ENCODE data around the gene FKRP. TPM values are rescaled to one million over a fixed set of nuclear protein-coding genes. Genes with fewer than 3 reads are reported as not detected.

FKRP gene
- total and polyA plus RNA-seq, 2 of the 13 experiments (the other 11 are each of a cell fraction or from before 2014, with no cell fraction given) = 7.3 to 9.8 TPM

GRCh38 chr19:46785980-46786235 is 40.1 kb downstream of the FKRP start:
- CTCF ChIA-PET (ENCODE audit: low intra/inter-chr PET ratio, low total read pairs) = no interaction called here
- Histone ChIP-seq H2AFZ (ENCODE audit: low read length) (no peak overlapping the region), H3K9ac (ENCODE audit: insufficient read depth, low read depth, low read length) (peak overlapping the region; percentile 95), H3K4me3 (replicated peaks in 1 of 3; ENCODE audit: insufficient read depth in 1 of 3, low read depth in 2 of 3, low read length in 3 of 3) (peak overlapping the region; percentile 87 to 100 (median 98)), H3K79me2 (ENCODE audit: insufficient read depth, low read length) (peaks cover 63% of the 10 kb centered on the region), H3K4me2 (ENCODE audit: low read depth, low read length) (peak overlapping the region; percentile 99), H4K20me1 (ENCODE audit: insufficient read depth, low read length) (peaks cover 26% of the 10 kb centered on the region), H3K4me1 (ENCODE audit: insufficient read depth, low read length) (peaks cover 57% of the 10 kb centered on the region), H3K9me3 (ENCODE audit: low read length) (no peaks in the 10 kb centered on the region), H3K36me3 (replicated peaks in 1 of 2; ENCODE audit: control insufficient read depth in 1 of 2, insufficient read depth in 2 of 2, low read length in 2 of 2) (peaks cover 18 to 34% of the 10 kb centered on the region in 2 experiments), H3K27ac (ENCODE audit: extremely low read length, insufficient read depth, low read length) (peak overlapping the region; percentile 82), H3K27me3 (ENCODE audit: control insufficient read depth in 1 of 2, insufficient read depth in 2 of 2, low read length in 2 of 2) (no peaks in the 10 kb centered on the region; a peak in 1 of 5 replicates)
- POLR2A ChIA-PET = interaction anchor here (1.8 to 5.9 kb wide), 7 partner anchors 13 to 55 kb away, joined by 4 to 66 read pairs (median 14); no protein-coding TSS in a partner anchor
- DNase-seq (ENCODE audit: low spot score) (no peak), ATAC-seq (no peak), FAIRE-seq (no peak)
- BruUV-seq (replicated peaks) = no TSS peak
- WGBS (ENCODE audit: low lambda C conversion rate) = 23% methylated on average over 2 of the region's 4 CpGs
- in situ Hi-C loops (cut with HindIII; ENCODE audit: extremely low pct_ligation_motif_present, low pct_unique_long_range_greater_than_20kb) (no loop called here), intact Hi-C loops (cut with micrococcal nuclease; ENCODE audit: unreplicated experiment) (no loop called here)
- TF ChIP-seq SPEN (CRISPR knock-in tag; IDR thresholded peaks at IDR 0.05; ENCODE audit: low read depth) (peak; percentile 5; the same call in 1 of the 2 replicates), ZNF235 (CRISPR knock-in tag; IDR thresholded peaks at IDR 0.05; ENCODE audit: borderline replicate concordance) (no peak), ZNF337 (CRISPR knock-in tag; IDR thresholded peaks at IDR 0.05; ENCODE audit: borderline replicate concordance, low read depth) (no peak)
- TF ChIP-seq, protein P1, sequence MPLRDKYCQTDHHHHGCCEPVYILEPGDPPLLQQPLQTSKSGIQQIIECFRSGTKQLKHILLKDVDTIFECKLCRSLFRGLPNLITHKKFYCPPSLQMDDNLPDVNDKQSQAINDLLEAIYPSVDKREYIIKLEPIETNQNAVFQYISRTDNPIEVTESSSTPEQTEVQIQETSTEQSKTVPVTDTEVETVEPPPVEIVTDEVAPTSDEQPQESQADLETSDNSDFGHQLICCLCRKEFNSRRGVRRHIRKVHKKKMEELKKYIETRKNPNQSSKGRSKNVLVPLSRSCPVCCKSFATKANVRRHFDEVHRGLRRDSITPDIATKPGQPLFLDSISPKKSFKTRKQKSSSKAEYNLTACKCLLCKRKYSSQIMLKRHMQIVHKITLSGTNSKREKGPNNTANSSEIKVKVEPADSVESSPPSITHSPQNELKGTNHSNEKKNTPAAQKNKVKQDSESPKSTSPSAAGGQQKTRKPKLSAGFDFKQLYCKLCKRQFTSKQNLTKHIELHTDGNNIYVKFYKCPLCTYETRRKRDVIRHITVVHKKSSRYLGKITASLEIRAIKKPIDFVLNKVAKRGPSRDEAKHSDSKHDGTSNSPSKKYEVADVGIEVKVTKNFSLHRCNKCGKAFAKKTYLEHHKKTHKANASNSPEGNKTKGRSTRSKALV (CRISPR knock-in tag; IDR thresholded peaks at IDR 0.05) = 0 out of 2 replicates have a peak, but pooled peaks have one; percentile 47

DNA sequence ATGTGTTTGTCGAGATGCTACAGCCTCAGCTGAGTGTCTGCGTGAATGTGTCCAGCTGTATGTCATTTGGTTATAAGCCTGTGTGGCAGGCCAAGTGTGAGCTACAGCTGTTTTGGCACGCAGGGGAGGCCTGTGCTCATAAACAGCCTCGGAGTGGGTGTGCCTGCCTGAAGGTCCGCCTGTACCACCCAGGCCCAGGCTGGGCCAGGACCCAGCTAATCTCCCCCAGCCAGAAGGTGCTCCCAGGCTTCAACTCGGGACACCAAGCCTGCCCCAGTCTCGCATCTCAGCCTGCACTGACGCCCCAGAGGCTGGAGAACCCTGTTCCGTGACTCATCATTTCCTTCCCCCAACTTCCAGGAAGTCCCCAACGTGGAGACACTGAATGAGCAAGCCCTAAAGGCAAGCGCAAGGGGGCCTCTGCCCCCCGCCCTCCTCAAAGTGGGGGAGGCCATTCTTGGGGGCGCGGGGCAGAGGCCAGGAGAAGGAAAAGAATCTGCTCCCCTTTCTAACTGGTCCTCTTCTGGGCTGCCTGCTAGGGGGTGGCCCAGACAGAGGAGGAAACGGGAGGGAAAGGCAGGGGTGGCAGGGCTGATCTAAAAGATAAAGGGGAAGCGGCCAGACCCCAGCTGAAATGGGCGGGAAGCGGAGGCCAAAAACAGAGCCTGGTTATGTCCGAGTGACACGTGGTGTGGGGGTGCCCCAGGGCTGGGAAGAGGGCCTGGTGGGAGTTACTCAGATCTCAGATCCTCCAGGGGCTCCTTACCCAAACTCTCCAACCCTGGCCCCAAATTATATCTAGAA is 40.6 kb downstream of the FKRP start:
- peak overlapping the region; percentile 99 for H3K4me2 ChIP-seq (ENCODE audit: low read depth, low read length)
- FAIRE-seq (peak; percentile 55), DNase-seq (ENCODE audit: low spot score) (peak; percentile 68), ATAC-seq (peak; percentile 11)
- in situ Hi-C loops (cut with HindIII; ENCODE audit: extremely low pct_ligation_motif_present, low pct_unique_long_range_greater_than_20kb) = no loop called here
- POLR2A ChIA-PET = interaction anchor here (0.8 to 5.9 kb wide), 12 partner anchors 10 to 125 kb away, joined by 3 to 66 read pairs (median 6); partner anchors contain the start of gene ARHGAP35
- no TSS peak for BruUV-seq (replicated peaks)
- peaks cover 52% of the 10 kb centered on the region for H3K4me1 ChIP-seq (ENCODE audit: insufficient read depth, low read length)
- H3K79me2 ChIP-seq (ENCODE audit: insufficient read depth, low read length) = peaks cover 61% of the 10 kb centered on the region
- peak overlapping the region; percentile 82 for H3K27ac ChIP-seq (ENCODE audit: extremely low read length, insufficient read depth, low read length)
- no peak overlapping the region for H2AFZ ChIP-seq (ENCODE audit: low read length)
- WGBS (ENCODE audit: low lambda C conversion rate) = 2% methylated on average over 14 of the region's 20 CpGs
- intact Hi-C loops (cut with micrococcal nuclease; ENCODE audit: unreplicated experiment) = no loop called here
- peak overlapping the region; percentile 87 to 100 (median 98) for H3K4me3 ChIP-seq (replicated peaks in 1 of 3; ENCODE audit: insufficient read depth in 1 of 3, low read depth in 2 of 3, low read length in 3 of 3)
- peaks cover 18 to 30% of the 10 kb centered on the region in 2 experiments for H3K36me3 ChIP-seq (replicated peaks in 1 of 2; ENCODE audit: control insufficient read depth in 1 of 2, insufficient read depth in 2 of 2, low read length in 2 of 2)
- no peaks in the 10 kb centered on the region; a peak in 1 of 5 replicates for H3K27me3 ChIP-seq (ENCODE audit: control insufficient read depth in 1 of 2, insufficient read depth in 2 of 2, low read length in 2 of 2)
- H4K20me1 ChIP-seq (ENCODE audit: insufficient read depth, low read length) = peaks cover 24% of the 10 kb centered on the region
- H3K9me3 ChIP-seq (ENCODE audit: low read length) = no peaks in the 10 kb centered on the region
- H3K9ac ChIP-seq (ENCODE audit: insufficient read depth, low read depth, low read length) = peak overlapping the region; percentile 95
- CTCF ChIA-PET (ENCODE audit: low intra/inter-chr PET ratio, low total read pairs) = no interaction called here
- no peak; the same call in 1 of the 2 replicates for TF ChIP-seq ZC3H4 (CRISPR knock-in tag; IDR thresholded peaks at IDR 0.05; ENCODE audit: borderline replicate concordance)
- TF ChIP-seq, protein P2, sequence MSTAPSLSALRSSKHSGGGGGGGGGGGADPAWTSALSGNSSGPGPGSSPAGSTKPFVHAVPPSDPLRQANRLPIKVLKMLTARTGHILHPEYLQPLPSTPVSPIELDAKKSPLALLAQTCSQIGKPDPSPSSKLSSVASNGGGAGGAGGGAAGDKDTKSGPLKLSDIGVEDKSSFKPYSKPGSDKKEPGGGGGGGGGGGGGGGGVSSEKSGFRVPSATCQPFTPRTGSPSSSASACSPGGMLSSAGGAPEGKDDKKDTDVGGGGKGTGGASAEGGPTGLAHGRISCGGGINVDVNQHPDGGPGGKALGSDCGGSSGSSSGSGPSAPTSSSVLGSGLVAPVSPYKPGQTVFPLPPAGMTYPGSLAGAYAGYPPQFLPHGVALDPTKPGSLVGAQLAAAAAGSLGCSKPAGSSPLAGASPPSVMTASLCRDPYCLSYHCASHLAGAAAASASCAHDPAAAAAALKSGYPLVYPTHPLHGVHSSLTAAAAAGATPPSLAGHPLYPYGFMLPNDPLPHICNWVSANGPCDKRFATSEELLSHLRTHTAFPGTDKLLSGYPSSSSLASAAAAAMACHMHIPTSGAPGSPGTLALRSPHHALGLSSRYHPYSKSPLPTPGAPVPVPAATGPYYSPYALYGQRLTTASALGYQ (CRISPR knock-in tag; IDR thresholded peaks at IDR 0.05) = no peak
- 0 out of 2 replicates have a peak, but pooled peaks have one; percentile 61 for TF ChIP-seq ZNF558 (CRISPR knock-in tag; IDR thresholded peaks at IDR 0.05; ENCODE audit: borderline replicate concordance)
- no peak for TF ChIP-seq GTF2F1 (IDR thresholded peaks at IDR 0.05; ENCODE audit: low read length)
- 0 out of 4 replicates have a peak, but pooled peaks have one; percentile 13 to 58 for TF ChIP-seq MAFK (conservative IDR thresholded peaks at IDR 0.05 in 1 of 2, IDR thresholded peaks at IDR 0.05 in 1 of 2; ENCODE audit: low read length in 2 of 2)
- TF ChIP-seq ZNF83 (CRISPR knock-in tag; IDR thresholded peaks at IDR 0.05; ENCODE audit: borderline replicate concordance) = no peak
- TF ChIP-seq KLF6 (CRISPR knock-in tag; IDR thresholded peaks at IDR 0.05) = no peak
- TF ChIP-seq NRL (CRISPR knock-in tag; IDR thresholded peaks at IDR 0.05; ENCODE audit: borderline replicate concordance) = no peak
- no peak for TF ChIP-seq ZSCAN9 (CRISPR knock-in tag; IDR thresholded peaks at IDR 0.05; ENCODE audit: borderline replicate concordance)
- no peak for TF ChIP-seq SALL2 (CRISPR knock-in tag; IDR thresholded peaks at IDR 0.05)
